Measurements from ENCODE around the gene PGBD5. TPM values are rescaled to one million over a fixed set of nuclear protein-coding genes. Genes with fewer than 3 reads are reported as not detected.

Gene PGBD5
- total RNA-seq, 1 donor from 2014 or later, result 16.2 TPM

DNA sequence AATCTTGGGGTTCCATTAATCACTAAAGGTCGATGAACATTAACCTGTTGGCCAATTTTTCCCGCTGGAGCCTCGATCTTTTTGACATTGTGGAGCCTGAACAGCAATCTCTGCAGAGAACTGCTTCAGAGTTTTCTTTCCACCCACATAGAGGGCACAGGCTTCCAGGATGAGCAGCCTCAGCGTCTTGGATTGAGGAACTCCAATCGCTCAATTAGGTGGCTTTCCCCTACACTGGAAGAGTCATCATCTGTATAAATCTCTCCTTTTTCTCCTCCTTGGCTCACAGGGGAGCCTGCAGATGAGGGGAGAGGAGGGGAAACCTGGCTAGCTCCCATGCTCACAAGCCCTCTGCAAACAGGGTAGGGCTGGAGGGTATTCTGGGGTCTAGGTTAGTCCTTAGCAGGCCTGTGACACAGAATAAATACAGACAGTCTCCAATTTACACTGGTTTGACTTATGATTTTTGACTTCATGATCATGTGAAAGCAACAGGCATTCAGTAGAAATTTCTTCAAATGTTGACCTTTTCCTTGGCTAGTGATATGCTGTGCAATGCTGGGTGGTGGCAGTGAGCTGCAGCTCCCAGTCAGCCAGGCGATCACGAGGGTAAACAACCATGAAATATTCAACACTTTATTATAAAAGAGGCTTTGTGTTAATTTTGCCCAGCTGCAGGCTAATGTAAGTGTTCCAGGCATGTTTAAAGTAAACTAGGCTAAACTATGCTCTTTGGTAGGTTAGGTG is 80.8 kb downstream of the PGBD5 start:
- no peak for DNase-seq (ENCODE audit: low spot score, unreplicated experiment)
- no peak for TF ChIP-seq CTCF (IDR thresholded peaks at IDR 0.05; ENCODE audit: unreplicated experiment)
- H3K27me3 Mint-ChIP-seq, result no peaks in the 10 kb centered on the region
- H3K4me1 Mint-ChIP-seq (ENCODE audit: low read depth), result peaks cover 5% of the 10 kb centered on the region
- peaks cover 11% of the 10 kb centered on the region for H3K36me3 Mint-ChIP-seq (ENCODE audit: insufficient read depth)
- peak overlapping the region; percentile 83 for H3K27ac Mint-ChIP-seq
- H3K4me3 Mint-ChIP-seq (ENCODE audit: low read depth), result no peak overlapping the region
- no peaks in the 10 kb centered on the region for H3K9me3 Mint-ChIP-seq (ENCODE audit: low read depth)

DNA sequence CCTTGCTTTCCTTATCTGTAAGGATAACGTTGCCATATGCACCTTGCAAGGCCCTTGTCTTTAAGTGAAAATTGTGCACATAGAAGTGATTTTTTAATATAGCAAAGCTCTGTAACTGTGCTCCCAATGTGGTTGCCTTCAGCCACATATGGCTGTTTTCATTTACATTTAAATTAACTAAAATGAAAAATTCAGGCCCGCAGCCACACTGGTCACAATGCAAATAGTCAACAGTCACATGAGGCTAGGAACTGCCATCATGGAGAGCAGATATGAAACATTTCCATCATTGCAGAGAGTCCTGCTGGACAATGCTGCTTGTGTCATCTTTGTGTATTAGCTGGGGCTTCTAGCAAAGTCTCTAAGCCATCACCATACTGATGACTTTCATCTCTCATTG is 83.4 kb downstream of the PGBD5 start:
- no peak for TF ChIP-seq CTCF (IDR thresholded peaks at IDR 0.05; ENCODE audit: unreplicated experiment)
- Mint-ChIP-seq H3K4me1 (ENCODE audit: low read depth) (no peaks in the 10 kb centered on the region), H3K9me3 (ENCODE audit: low read depth) (no peaks in the 10 kb centered on the region), H3K4me3 (ENCODE audit: low read depth) (no peak overlapping the region), H3K27ac (no peak overlapping the region), H3K36me3 (ENCODE audit: insufficient read depth) (peaks cover 5% of the 10 kb centered on the region), H3K27me3 (no peaks in the 10 kb centered on the region)
- no peak for DNase-seq (ENCODE audit: low spot score, unreplicated experiment)

DNA sequence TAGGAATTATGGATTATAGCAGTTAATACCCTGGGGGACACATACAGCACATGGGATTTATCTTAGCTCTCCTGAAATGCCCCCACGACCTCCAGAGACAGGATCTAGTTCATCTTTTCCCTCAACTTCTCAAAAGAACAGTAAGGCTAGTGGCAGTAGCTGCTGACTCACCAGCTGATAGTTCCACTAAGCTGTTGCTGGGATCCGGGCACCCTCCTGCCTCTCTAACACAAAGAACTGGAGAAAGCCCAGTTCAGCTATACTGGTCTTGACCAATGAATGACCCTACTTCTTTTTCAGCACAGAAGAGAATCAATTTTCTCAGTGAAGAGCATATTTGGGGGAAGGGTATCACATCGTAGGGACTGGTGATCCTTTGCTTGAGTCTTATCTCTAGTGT is 84.1 kb downstream of the PGBD5 start:
- H3K27me3 Mint-ChIP-seq, result no peaks in the 10 kb centered on the region
- no peak overlapping the region for H3K4me3 Mint-ChIP-seq (ENCODE audit: low read depth)
- H3K4me1 Mint-ChIP-seq (ENCODE audit: low read depth), result no peaks in the 10 kb centered on the region
- no peak overlapping the region for H3K27ac Mint-ChIP-seq
- no peak for TF ChIP-seq CTCF (IDR thresholded peaks at IDR 0.05; ENCODE audit: unreplicated experiment)
- no peak for DNase-seq (ENCODE audit: low spot score, unreplicated experiment)
- H3K36me3 Mint-ChIP-seq (ENCODE audit: insufficient read depth), result peaks cover 8% of the 10 kb centered on the region
- H3K9me3 Mint-ChIP-seq (ENCODE audit: low read depth), result no peaks in the 10 kb centered on the region

DNA sequence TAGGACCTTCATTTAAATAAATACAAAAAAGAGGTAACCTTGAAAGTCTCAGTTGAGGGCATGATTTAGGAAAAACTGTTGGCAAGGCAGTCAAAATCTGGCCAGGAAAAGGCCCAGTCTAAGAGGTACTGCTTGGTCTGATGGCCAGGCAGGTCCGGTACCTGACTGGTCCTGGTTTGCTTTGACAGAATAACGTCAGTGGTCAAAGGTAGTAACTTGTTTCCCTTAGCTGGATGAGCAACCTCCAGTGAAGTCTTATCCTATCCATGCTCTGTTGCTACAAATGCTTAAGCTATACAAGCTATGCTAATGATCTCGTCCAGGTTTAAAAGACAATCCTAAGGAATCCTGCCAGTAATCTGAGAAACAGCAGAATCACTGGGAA is 85.0 kb downstream of the PGBD5 start:
- no peak for TF ChIP-seq CTCF (IDR thresholded peaks at IDR 0.05; ENCODE audit: unreplicated experiment)
- peaks cover 9% of the 10 kb centered on the region for H3K36me3 Mint-ChIP-seq (ENCODE audit: insufficient read depth)
- no peaks in the 10 kb centered on the region for H3K4me1 Mint-ChIP-seq (ENCODE audit: low read depth)
- H3K27me3 Mint-ChIP-seq, result no peaks in the 10 kb centered on the region
- no peak for DNase-seq (ENCODE audit: low spot score, unreplicated experiment)
- no peak overlapping the region for H3K27ac Mint-ChIP-seq
- H3K9me3 Mint-ChIP-seq (ENCODE audit: low read depth), result no peaks in the 10 kb centered on the region
- H3K4me3 Mint-ChIP-seq (ENCODE audit: low read depth), result no peak overlapping the region

GRCh38 chr1:230340526-230341161 is 85.5 kb downstream of the PGBD5 start:
- no peak overlapping the region for H3K27ac Mint-ChIP-seq
- DNase-seq (ENCODE audit: low spot score, unreplicated experiment), result no peak

More at GRCh38 chr1:230340526-230341161, 85.5 kb downstream of the PGBD5 start:
- Mint-ChIP-seq H3K27me3 (no peaks in the 10 kb centered on the region), H3K36me3 (ENCODE audit: insufficient read depth) (peaks cover 9% of the 10 kb centered on the region), H3K9me3 (ENCODE audit: low read depth) (no peaks in the 10 kb centered on the region), H3K4me1 (ENCODE audit: low read depth) (no peaks in the 10 kb centered on the region), H3K4me3 (ENCODE audit: low read depth) (no peak overlapping the region)
- TF ChIP-seq CTCF (IDR thresholded peaks at IDR 0.05; ENCODE audit: unreplicated experiment), result no peak
